Pancreas (tissue), 10 donors: ENCODE results near the gene LIM2. TPM values are rescaled to one million over a fixed set of nuclear protein-coding genes. Genes with fewer than 3 reads are reported as not detected.
"Not testable (repeated sequence)": the region's sequence is repeated elsewhere in the genome, so short reads cannot be mapped to it uniquely, and the experiment has no call there.

Experiments
- ATAC-seq, 4 donors: fragments of 200-7000 bp; cut with Tn5 transposase; one replicate each; pipeline versions ENCODE4 v1.8.0 to v1.9.1; 2020; ENCODE audit warnings: mild to moderate bottlenecking in 4 of 4, moderate library complexity in 4 of 4
- DNase-seq, 6 donors: peaks; one replicate each; pipeline ENCODE4 v3.0.0-alpha.2; 2020
- FAIRE-seq: peaks from 2 replicates; lab custom pipeline; 2012; peaks lifted over from hg19 to GRCh38; lab: Jason Lieb, UNC
- H3K27ac ChIP-seq, 4 donors: fragments of 200-600 bp; sonication (generic); 1 replicate in 3 of 4; 2 replicates in 1 of 4; pipeline versions ENCODE4 v1.5.0 to v1.8.0; 2020
- H3K27me3 ChIP-seq, 4 donors: fragments of 200-600 bp; one replicate each; pipeline ENCODE4 v1.8.0; 2021
- H3K36me3 ChIP-seq, 3 donors: fragments of 200-600 bp; sonication (generic) in 1 of 3; one replicate each; pipeline versions ENCODE4 v1.5.0 to v1.8.0; 2020 to 2021
- H3K4me1 ChIP-seq, 3 donors: fragments of 200-600 bp; one replicate each; pipeline ENCODE4 v1.8.0; 2021
- H3K4me3 ChIP-seq, 4 donors: fragments of 200-600 bp; sonication (generic) in 2 of 4; one replicate each; pipeline versions ENCODE4 v1.5.0 to v1.8.0; 2020 to 2021
- H3K9me3 ChIP-seq, 4 donors: fragments of 200-600 bp; one replicate each; pipeline ENCODE4 v1.8.0; 2021
- CTCF ChIP-seq, 4 donors: fragments of 200-600 bp; sonication (generic) in 3 of 4; IDR thresholded peaks; one replicate each; pipeline versions ENCODE4 v1.5.0 to v1.8.0; 2021; ENCODE audit warnings: antibody characterized with exemption in 4 of 4
- WGBS, 2 donors: extraction: QIAGEN DNeasy Blood & Tissue Kit; methylation state at CpG; one replicate each; pipeline ENCODE4 v1.1.7; 2013; 5-methylcytosine and 5-hydroxymethylcytosine counted together
- intact Hi-C, 3 donors: fragments of 100-400 bp; cut with DNase I; formaldehyde crosslinking; loops; one replicate each; pipeline versions ENCODE4 v1.11.1 to v1.14.2; 2022
- polyA plus RNA-seq, 2 donors: library from polyadenylated mRNA; stranded (reverse); fragments of 200-250 nt; gene quantifications; one replicate each; pipeline ENCODE4 v1.2.3, GENCODE V29; 2013
- total RNA-seq, 6 donors: library from RNA; stranded (reverse); fragmentation: NEBNext Ultra II Directional in 4 of 6; extraction: Animal tissue kit (Norgen Biotek cat#: 25700) in 4 of 6; gene quantifications; one replicate each; pipeline versions ENCODE4 v1.2.1 to v1.2.4, GENCODE V29; 2021 to 2023
- donor health status: healthy with polysubstance abuse.
- donor health status: DM: no; HTN: no; CAD: no; lungs with moderate emphysema.
- donor health status: DM: no; HTN: no; CAD: no.
- donor health status: control.
- donor health status: control.
- donor health status: Bipolar disorder and iron deficiency.
- donor health status: DM: yes; HTN: yes; CAD: no.
- donor health status: DM: no; HTN: no; CAD: no.
- donor health status: DM: no; HTN: no; CAD: no.
- donor health status: DM: yes; HTN: yes; CAD: no.

LIM2 gene
- total and polyA plus RNA-seq, 8 donors, result not detected

- Histone ChIP-seq H3K9me3 (no peaks in the 10 kb centered on the region), H3K4me1 (no peaks in the 10 kb centered on the region), H3K36me3 (no peaks in the 10 kb centered on the region), H3K4me3 (no peak overlapping the region), H3K27ac (no peak overlapping the region), H3K27me3 (no peaks in the 10 kb centered on the region)
- 53 to 58% methylated on average over 3 of the region's 3 CpGs for WGBS, 2 donors
- intact Hi-C loops, result loop anchor here in 1 of 3 donors (10.0 kb wide), 1 partner anchor 92 kb away; no protein-coding TSS in a partner anchor
- no peak for ATAC-seq
- no peak for DNase-seq
- FAIRE-seq, result no peak
- TF ChIP-seq CTCF (IDR thresholded peaks at IDR 0.05), result no peak
Measured at GRCh38 chr19:51427201-51427600, 39.4 kb upstream of the LIM2 start.

- no peak overlapping the region for H3K27ac ChIP-seq
- peak; percentile 92 to 100 (median 96) for TF ChIP-seq CTCF (IDR thresholded peaks at IDR 0.05)
- no peak overlapping the region for H3K4me3 ChIP-seq
- ATAC-seq (peak; percentile 83 to 97 (median 96)), DNase-seq (peak; percentile 67 to 98 (median 84)), FAIRE-seq (no peak)
- no peaks in the 10 kb centered on the region for H3K4me1 ChIP-seq
- no peaks in the 10 kb centered on the region for H3K36me3 ChIP-seq
- intact Hi-C loops, result loop anchor here in 1 of 3 donors (10.0 kb wide), 1 partner anchor 87 kb away; no protein-coding TSS in a partner anchor
- peaks cover 0 to 4% (median 0%) of the 10 kb centered on the region in 4 donors for H3K27me3 ChIP-seq
- WGBS, 2 donors, result 6 to 9% methylated on average over 19 of the region's 19 CpGs
- no peaks in the 10 kb centered on the region for H3K9me3 ChIP-seq
Measured at GRCh38 chr19:51422053-51422448, 34.3 kb upstream of the LIM2 start.

- ATAC-seq (no peak), FAIRE-seq (no peak), DNase-seq (peak in 1 of 6 donors; percentile 48)
- Histone ChIP-seq H3K4me1 (no peaks in the 10 kb centered on the region), H3K27me3 (peaks cover 0 to 4% (median 0%) of the 10 kb centered on the region in 4 donors), H3K9me3 (no peaks in the 10 kb centered on the region), H3K27ac (no peak overlapping the region), H3K4me3 (no peak overlapping the region), H3K36me3 (no peaks in the 10 kb centered on the region)
- 10 to 13% methylated on average over 26 to 39 of the region's 39 CpGs for WGBS, 2 donors
- intact Hi-C loops, result loop anchor here in 1 of 3 donors (10.0 kb wide), 1 partner anchor 87 kb away; no protein-coding TSS in a partner anchor
- no peak for TF ChIP-seq CTCF (IDR thresholded peaks at IDR 0.05)
Measured at GRCh38 chr19:51421229-51422052, 33.7 kb upstream of the LIM2 start.

GRCh38 chr19:51420511-51420910, 32.7 kb upstream of the LIM2 start:
- not testable (repeated sequence) for H3K27me3 ChIP-seq, H3K4me1 ChIP-seq, H3K4me3 ChIP-seq, ATAC-seq, H3K36me3 ChIP-seq, H3K9me3 ChIP-seq, FAIRE-seq, DNase-seq, H3K27ac ChIP-seq
- 71 to 86% methylated on average over 11 of the region's 11 CpGs for WGBS, 2 donors
- intact Hi-C loops, result loop anchor here in 1 of 3 donors (10.0 kb wide), 1 partner anchor 86 kb away; no protein-coding TSS in a partner anchor

- H3K36me3 ChIP-seq, result no peaks in the 10 kb centered on the region
- no peaks in the 10 kb centered on the region for H3K9me3 ChIP-seq
- H3K27me3 ChIP-seq, result peaks cover 0 to 4% (median 0%) of the 10 kb centered on the region in 4 donors
- no peak for FAIRE-seq
- WGBS, 2 donors, result 71 to 85% methylated on average over 2 of the region's 2 CpGs
- intact Hi-C loops, result no loop called here
- H3K4me1 ChIP-seq, result no peaks in the 10 kb centered on the region
- no peak for DNase-seq
- no peak overlapping the region for H3K27ac ChIP-seq
- H3K4me3 ChIP-seq, result no peak overlapping the region
- no peak for TF ChIP-seq CTCF (IDR thresholded peaks at IDR 0.05)
- no peak for ATAC-seq
Measured at GRCh38 chr19:51418707-51419106, 30.9 kb upstream of the LIM2 start.
